ENCODE measurements around the gene LYRM4.

DNA sequence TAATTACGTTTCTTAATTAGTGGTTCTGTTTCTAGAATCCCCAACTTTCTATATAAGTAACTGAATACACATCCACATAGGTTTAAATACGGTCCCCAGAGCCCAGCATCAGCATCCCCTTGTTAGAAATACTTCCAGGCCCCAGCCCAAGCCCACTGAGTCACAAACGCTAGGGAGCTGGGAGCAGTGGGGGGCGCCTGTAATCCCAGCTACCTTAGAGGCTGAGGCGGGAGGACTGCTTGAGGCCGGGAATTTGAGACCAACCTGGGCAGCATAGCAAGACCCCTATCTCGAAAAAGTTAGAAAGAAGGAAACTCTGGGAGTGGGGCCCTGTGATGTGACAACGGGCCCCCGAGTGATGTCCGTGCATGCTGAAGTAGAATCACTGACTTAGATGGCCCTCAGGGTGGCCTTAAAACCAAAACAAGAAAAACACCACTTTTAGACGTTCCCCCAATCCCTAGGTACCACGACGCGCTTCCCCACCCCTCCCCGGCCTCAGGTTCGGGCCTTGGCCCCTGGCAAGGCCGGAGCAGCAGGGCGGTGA lies 176.9 kb downstream of the LYRM4 start:
- TF ChIP-seq, protein P1, sequence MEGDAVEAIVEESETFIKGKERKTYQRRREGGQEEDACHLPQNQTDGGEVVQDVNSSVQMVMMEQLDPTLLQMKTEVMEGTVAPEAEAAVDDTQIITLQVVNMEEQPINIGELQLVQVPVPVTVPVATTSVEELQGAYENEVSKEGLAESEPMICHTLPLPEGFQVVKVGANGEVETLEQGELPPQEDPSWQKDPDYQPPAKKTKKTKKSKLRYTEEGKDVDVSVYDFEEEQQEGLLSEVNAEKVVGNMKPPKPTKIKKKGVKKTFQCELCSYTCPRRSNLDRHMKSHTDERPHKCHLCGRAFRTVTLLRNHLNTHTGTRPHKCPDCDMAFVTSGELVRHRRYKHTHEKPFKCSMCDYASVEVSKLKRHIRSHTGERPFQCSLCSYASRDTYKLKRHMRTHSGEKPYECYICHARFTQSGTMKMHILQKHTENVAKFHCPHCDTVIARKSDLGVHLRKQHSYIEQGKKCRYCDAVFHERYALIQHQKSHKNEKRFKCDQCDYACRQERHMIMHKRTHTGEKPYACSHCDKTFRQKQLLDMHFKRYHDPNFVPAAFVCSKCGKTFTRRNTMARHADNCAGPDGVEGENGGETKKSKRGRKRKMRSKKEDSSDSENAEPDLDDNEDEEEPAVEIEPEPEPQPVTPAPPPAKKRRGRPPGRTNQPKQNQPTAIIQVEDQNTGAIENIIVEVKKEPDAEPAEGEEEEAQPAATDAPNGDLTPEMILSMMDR (conservative IDR thresholded peaks at IDR 0.05 in 1 of 2, IDR thresholded peaks at IDR 0.05 in 1 of 2; ENCODE audit: low read depth in 1 of 2, low read length in 2 of 2), result no peak
- TF ChIP-seq EZH2 (IDR thresholded peaks at IDR 0.05; ENCODE audit: low read length, missing control alignments), result no peak
